ENCODE measurements around the gene SIMC1.
A peak's percentile ranks its signal among the peaks of the same experiment; 100 is the strongest.
"Not testable (repeated sequence)": the region's sequence is repeated elsewhere in the genome, so short reads cannot be mapped to it uniquely, and the experiment has no call there.

Gene SIMC1

GRCh38 chr5:176216393-176216916 lies 21.8 kb upstream of the SIMC1 start:
- peak; percentile 78 for DNase-seq

- not testable (repeated sequence) for DNase-seq
These were observed 21.0 kb upstream of the SIMC1 start for GRCh38 chr5:176217188-176217729.

- not testable (repeated sequence) for DNase-seq
These were observed 20.5 kb upstream of the SIMC1 start for GRCh38 chr5:176217764-176218163.

GRCh38 chr5:176222006-176222405 lies 16.2 kb upstream of the SIMC1 start:
- DNase-seq = not testable (repeated sequence)

GRCh38 chr5:176228358-176228757 lies 9.9 kb upstream of the SIMC1 start:
- DNase-seq = not testable (repeated sequence)

- not testable (repeated sequence) for DNase-seq
These were observed 5.0 kb upstream of the SIMC1 start for GRCh38 chr5:176233253-176233652.

GRCh38 chr5:176235155-176235554 lies 3.1 kb upstream of the SIMC1 start:
- peak; percentile 57 for DNase-seq

GRCh38 chr5:176238645-176239283 lies 540 bp downstream of the SIMC1 start:
- DNase-seq = not testable (repeated sequence)

- not testable (repeated sequence) for DNase-seq
These were observed 1.1 kb downstream of the SIMC1 start for GRCh38 chr5:176239304-176239703.

GRCh38 chr5:176244318-176244717 lies 6.1 kb downstream of the SIMC1 start:
- not testable (repeated sequence) for DNase-seq

GRCh38 chr5:176245074-176245473 lies 6.8 kb downstream of the SIMC1 start:
- DNase-seq = not testable (repeated sequence)

- not testable (repeated sequence) for DNase-seq
These were observed 7.3 kb downstream of the SIMC1 start for GRCh38 chr5:176245489-176245888.

- DNase-seq = not testable (repeated sequence)
These were observed 12.5 kb downstream of the SIMC1 start for GRCh38 chr5:176250691-176251090.

- DNase-seq = not testable (repeated sequence)
These were observed 13.9 kb downstream of the SIMC1 start for GRCh38 chr5:176252171-176252570.

GRCh38 chr5:176253370-176254065 lies 15.3 kb downstream of the SIMC1 start:
- not testable (repeated sequence) for DNase-seq

- DNase-seq = not testable (repeated sequence)
These were observed 15.8 kb downstream of the SIMC1 start for GRCh38 chr5:176254066-176254393.

- not testable (repeated sequence) for DNase-seq
These were observed 19.8 kb downstream of the SIMC1 start for GRCh38 chr5:176257871-176258505.

GRCh38 chr5:176260682-176261081 lies 22.5 kb downstream of the SIMC1 start:
- DNase-seq = not testable (repeated sequence)

- DNase-seq = not testable (repeated sequence)
These were observed 28.2 kb downstream of the SIMC1 start for GRCh38 chr5:176266448-176266847.

- DNase-seq = not testable (repeated sequence)
These were observed 50.8 kb downstream of the SIMC1 start for GRCh38 chr5:176289018-176289417.

- not testable (repeated sequence) for DNase-seq
These were observed 52.0 kb downstream of the SIMC1 start for GRCh38 chr5:176290057-176290840.

- not testable (repeated sequence) for DNase-seq
These were observed 67.1 kb downstream of the SIMC1 start for GRCh38 chr5:176305356-176305755.
